H9 (cell line): Measurements from ENCODE around the gene ADGB. TPM values are rescaled to one million over a fixed set of nuclear protein-coding genes. Genes with fewer than 3 reads are reported as not detected.

Experiments used
- DNase-seq: peaks from one replicate; pipeline ENCODE4 v3.0.0-alpha.2; 2017
- H2AFZ ChIP-seq: one replicate; pipeline ENCODE4 v1.6.1; 2013; ENCODE audit warnings: mild to moderate bottlenecking, low read length, control low read depth, moderate library complexity
- H2AK5ac ChIP-seq: 2 replicates; pipeline ENCODE4 v1.6.1; 2013; ENCODE audit warnings: low read length, control low read depth, mixed read lengths; ENCODE audit not compliant: insufficient read length
- H2BK120ac ChIP-seq: one replicate; pipeline ENCODE4 v1.6.1; 2013; ENCODE audit warnings: low read depth, mild to moderate bottlenecking, low read length, control low read depth, inconsistent platforms; ENCODE audit not compliant: poor library complexity, severe bottlenecking
- H2BK12ac ChIP-seq: 2 replicates; pipeline ENCODE4 v1.6.1; 2013; ENCODE audit warnings: low read length, control low read depth, mixed read lengths, low read depth; ENCODE audit not compliant: insufficient read length
- H2BK15ac ChIP-seq: 2 replicates; pipeline ENCODE4 v1.6.1; 2013; ENCODE audit warnings: low read depth, low read length, control low read depth
- H2BK20ac ChIP-seq: one replicate; pipeline ENCODE4 v1.6.1; 2013; ENCODE audit warnings: low read depth, mild to moderate bottlenecking, low read length, control low read depth, inconsistent platforms; ENCODE audit not compliant: poor library complexity, severe bottlenecking
- H2BK5ac ChIP-seq: 2 replicates; pipeline ENCODE4 v1.6.1; 2013; ENCODE audit warnings: low read length, control low read depth, mixed read lengths; ENCODE audit not compliant: insufficient read length
- H3K14ac ChIP-seq: 2 replicates; pipeline ENCODE4 v1.6.1; 2013; ENCODE audit warnings: low read length, control low read depth; ENCODE audit not compliant: insufficient read depth
- H3K18ac ChIP-seq: 2 replicates; pipeline ENCODE4 v1.6.1; 2013; ENCODE audit warnings: low read depth, mild to moderate bottlenecking, mixed read lengths, low read length, control low read depth; ENCODE audit not compliant: insufficient read length
- H3K23ac ChIP-seq: 2 replicates; pipeline ENCODE4 v1.6.1; 2013; ENCODE audit warnings: low read length, control low read depth, mixed read lengths, low read depth; ENCODE audit not compliant: insufficient read length
- H3K23me2 ChIP-seq: 2 replicates; pipeline ENCODE4 v1.6.1; 2013; ENCODE audit warnings: low read depth, mild to moderate bottlenecking, mixed read lengths, low read length, control low read depth; ENCODE audit not compliant: insufficient read length, poor library complexity, severe bottlenecking
- H3K27ac ChIP-seq: 2 replicates; pipeline ENCODE4 v1.5.1; 2013; ENCODE audit warnings: low read length, control low read depth, mixed read lengths, low read depth; ENCODE audit not compliant: insufficient read length
- H3K27me3 ChIP-seq: 2 replicates; pipeline ENCODE4 v1.6.1; 2013; ENCODE audit warnings: low read length, control low read depth, inconsistent platforms; ENCODE audit not compliant: insufficient read depth
- H3K4ac ChIP-seq: 2 replicates; pipeline ENCODE4 v1.6.1; 2013; ENCODE audit warnings: low read depth, mild to moderate bottlenecking, control low read depth, inconsistent platforms, low read length, moderate library complexity
- H3K4me1 ChIP-seq: 2 replicates; pipeline ENCODE4 v1.6.1; 2013; ENCODE audit warnings: low read length, control low read depth, inconsistent platforms; ENCODE audit not compliant: insufficient read depth
- H3K4me2 ChIP-seq: 2 replicates; pipeline ENCODE4 v1.6.1; 2013; ENCODE audit warnings: low read length, control low read depth, mixed read lengths; ENCODE audit not compliant: insufficient read length, insufficient read depth
- H3K56ac ChIP-seq: 2 replicates; pipeline ENCODE4 v1.6.1; 2013; ENCODE audit warnings: low read depth, mild to moderate bottlenecking, mixed read lengths, low read length, control low read depth; ENCODE audit not compliant: insufficient read length
- H3K79me1 ChIP-seq: 2 replicates; pipeline ENCODE4 v1.6.1; 2013; ENCODE audit warnings: low read depth, mild to moderate bottlenecking, moderate library complexity, low read length, control low read depth, inconsistent platforms; ENCODE audit not compliant: insufficient read depth, poor library complexity, severe bottlenecking
- H3K79me2 ChIP-seq: 2 replicates; pipeline ENCODE4 v1.6.1; 2013; ENCODE audit warnings: low read length, control low read depth, inconsistent platforms; ENCODE audit not compliant: insufficient read depth
- H3K9ac ChIP-seq: 2 replicates; pipeline ENCODE4 v1.6.1; 2013; ENCODE audit warnings: low read length, control low read depth, mixed read lengths; ENCODE audit not compliant: insufficient read length; ENCODE audit errors: extremely low read depth
- H3K9me3 ChIP-seq: one replicate; pipeline ENCODE4 v1.6.1; 2013; ENCODE audit warnings: low read depth, low read length, inconsistent platforms; ENCODE audit not compliant: control insufficient read depth
- H3T11ph ChIP-seq: one replicate; pipeline ENCODE4 v1.6.1; 2013; ENCODE audit warnings: mild to moderate bottlenecking, low read length, control low read depth, inconsistent platforms
- H4K20me1 ChIP-seq: one replicate; pipeline ENCODE4 v1.6.1; 2013; ENCODE audit not compliant: control insufficient read depth, insufficient read length, insufficient read depth
- H4K5ac ChIP-seq: 2 replicates; pipeline ENCODE4 v1.6.1; 2013; ENCODE audit warnings: low read depth, mild to moderate bottlenecking, mixed read lengths, low read length, control low read depth; ENCODE audit not compliant: insufficient read length
- H4K8ac ChIP-seq: replicated peaks from 2 replicates; pipeline ENCODE4 v1.6.1; 2013; ENCODE audit warnings: low read length, control low read depth, mixed read lengths, low read depth; ENCODE audit not compliant: insufficient read length
- H4K91ac ChIP-seq: 2 replicates; pipeline ENCODE4 v1.6.1; 2013; ENCODE audit warnings: low read depth, mild to moderate bottlenecking, moderate library complexity, mixed read lengths, low read length, control low read depth; ENCODE audit not compliant: insufficient read length
- H3K27ac Mint-ChIP-seq, 3 experiments: 2 replicates in 2 of 3; 3 replicates in 1 of 3; pipeline ENCODE4 v1.8.0; 2020 to 2021; ENCODE audit warnings: mixed read lengths in 3 of 3, mild to moderate bottlenecking in 1 of 3, moderate library complexity in 1 of 3
- H3K27me3 Mint-ChIP-seq: 2 replicates; pipeline ENCODE4 v1.8.0; 2021; ENCODE audit warnings: low read depth, mild to moderate bottlenecking, moderate library complexity, mixed read lengths
- H3K36me3 Mint-ChIP-seq, 3 experiments: 2 replicates in 2 of 3; 3 replicates in 1 of 3; pipeline ENCODE4 v1.8.0; 2020 to 2021; ENCODE audit warnings: low read depth in 3 of 3, mixed read lengths in 3 of 3; ENCODE audit not compliant: insufficient read depth in 1 of 3
- H3K4me1 Mint-ChIP-seq, 2 experiments: 2 replicates each; pipeline ENCODE4 v1.8.0; 2020; ENCODE audit warnings: mixed read lengths in 2 of 2
- H3K4me3 Mint-ChIP-seq, 2 experiments: 2 replicates in 1 of 2; 3 replicates in 1 of 2; pipeline ENCODE4 v1.8.0; 2020 to 2021; ENCODE audit warnings: mild to moderate bottlenecking in 2 of 2, mixed read lengths in 2 of 2, moderate library complexity in 1 of 2
- H3K9me3 Mint-ChIP-seq, 2 experiments: 2 replicates in 1 of 2; 3 replicates in 1 of 2; pipeline ENCODE4 v1.8.0; 2020; ENCODE audit warnings: mild to moderate bottlenecking in 2 of 2, mixed read lengths in 2 of 2, moderate library complexity in 1 of 2
- CTCF ChIP-seq: fragments of 200-600 bp; sonication (generic); conservative IDR thresholded peaks from 3 replicates; pipeline ENCODE4 v1.8.0; 2021; ENCODE audit warnings: antibody characterized with exemption, mild to moderate bottlenecking
- WGBS: extraction: QIAGEN DNeasy Blood & Tissue Kit; methylation state at CpG from one replicate; pipeline ENCODE4 v1.1.7; 2013; ENCODE audit warnings: missing lambda C conversion rate, low lambda C conversion rate, mixed read lengths; ENCODE audit not compliant: insufficient read length; ENCODE audit errors: extremely low coverage; 5-methylcytosine and 5-hydroxymethylcytosine counted together
- total RNA-seq: library from RNA; stranded (reverse); gene quantifications from 2 replicates; pipeline ENCODE4 v1.2.1, GENCODE V29; 2021

Gene ADGB
- total RNA-seq, 1 experiment from 2014 or later: not detected

GRCh38 chr6:146582857-146583256 lies 15.9 kb upstream of the ADGB start:
- Histone ChIP-seq H4K5ac (no peak overlapping the region), H3K18ac (no peak overlapping the region), H3T11ph (no peak overlapping the region), H2AFZ (no peak overlapping the region), H4K91ac (no peak overlapping the region), H3K56ac (no peak overlapping the region), H3K4me2 (no peak overlapping the region), H4K20me1 (no peaks in the 10 kb centered on the region), H3K23me2 (no peaks in the 10 kb centered on the region), H2AK5ac (no peak overlapping the region), H2BK15ac (no peak overlapping the region), H4K8ac (no peak overlapping the region), H3K9ac (no peak overlapping the region), H2BK12ac (no peak overlapping the region), H3K9me3 (no peaks in the 10 kb centered on the region), H3K79me1 (no peaks in the 10 kb centered on the region), H2BK5ac (no peak overlapping the region), H3K27ac (no peak overlapping the region), H3K14ac (no peak overlapping the region), H3K23ac (no peak overlapping the region), H3K79me2 (no peaks in the 10 kb centered on the region), H3K27me3 (no peaks in the 10 kb centered on the region), H3K4me1 (no peaks in the 10 kb centered on the region), H3K4ac (no peak overlapping the region), H2BK20ac (no peak overlapping the region), H2BK120ac (no peak overlapping the region)
- Mint-ChIP-seq H3K4me1 (no peaks in the 10 kb centered on the region), H3K27ac (no peak overlapping the region; a peak in 1 of 7 replicates), H3K27me3 (no peaks in the 10 kb centered on the region), H3K36me3 (no peaks in the 10 kb centered on the region), H3K4me3 (no peak overlapping the region), H3K9me3 (no peaks in the 10 kb centered on the region)
- no CpG with 5 or more reads among the region's 5 CpGs for WGBS
- DNase-seq: no peak
- no peak for TF ChIP-seq CTCF
